Bronchial epithelial cell (primary cell): ENCODE measurements around the gene SDK2. TPM values are rescaled to one million over a fixed set of nuclear protein-coding genes. Genes with fewer than 3 reads are reported as not detected.

Experiments used
- DNase-seq: peaks from one replicate; pipeline ENCODE4 v3.0.0-alpha.2; 2010; ENCODE audit warnings: low read depth
- FAIRE-seq: peaks from 2 replicates; lab custom pipeline; 2011; peaks lifted over from hg19 to GRCh38; lab: Jason Lieb, UNC
- H3K27me3 ChIP-seq: 2 replicates; pipeline ENCODE4 v1.5.1; 2011; ENCODE audit warnings: low read length; ENCODE audit not compliant: control insufficient read depth, insufficient read depth
- H3K36me3 ChIP-seq: 2 replicates; pipeline ENCODE4 v1.5.1; 2011; ENCODE audit warnings: low read length; ENCODE audit not compliant: control insufficient read depth, insufficient read depth
- H3K4me3 ChIP-seq: 2 replicates; pipeline ENCODE4 v1.5.1; 2011; ENCODE audit warnings: mild to moderate bottlenecking, low read depth, low read length, control low read depth
- total RNA-seq: library from RNA; depleted of rRNA; stranded (reverse); fragments of >200 nt; gene quantifications from 2 replicates; pipeline ENCODE4 v1.2.1, GENCODE V29; 2014
- TF ChIP-seq, protein P1 (sequence below): IDR thresholded peaks from 2 replicates; pipeline ENCODE4 v1.5.1; 2011; ENCODE audit warnings: mild to moderate bottlenecking, moderate library complexity, low read length, control low read depth, inconsistent platforms; ENCODE audit not compliant: insufficient read depth, severe bottlenecking

Gene SDK2
- total RNA-seq, 1 donor from 2014 or later, result 2.1 TPM

DNA sequence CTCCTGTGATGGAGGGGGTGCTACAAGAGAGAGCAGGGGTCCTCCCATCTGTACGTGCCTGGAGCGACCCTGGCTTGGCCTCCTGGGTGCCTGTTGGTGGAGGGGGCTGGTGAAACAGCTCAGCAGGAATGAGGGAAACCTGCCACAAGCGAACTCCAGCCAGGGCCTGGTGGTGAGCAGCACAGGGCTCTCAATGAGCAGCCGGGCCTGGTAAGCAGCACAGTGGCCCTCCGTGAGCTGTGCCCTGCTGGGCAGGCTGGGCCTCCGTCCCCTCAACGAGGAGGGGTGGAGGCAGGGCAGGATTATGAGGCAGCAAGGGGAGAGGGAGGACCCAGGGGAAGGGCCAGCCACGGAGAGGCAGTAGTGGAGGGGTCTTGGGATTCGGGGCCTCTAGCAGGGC, 101.9 kb downstream of the SDK2 start:
- TF ChIP-seq, protein P1, sequence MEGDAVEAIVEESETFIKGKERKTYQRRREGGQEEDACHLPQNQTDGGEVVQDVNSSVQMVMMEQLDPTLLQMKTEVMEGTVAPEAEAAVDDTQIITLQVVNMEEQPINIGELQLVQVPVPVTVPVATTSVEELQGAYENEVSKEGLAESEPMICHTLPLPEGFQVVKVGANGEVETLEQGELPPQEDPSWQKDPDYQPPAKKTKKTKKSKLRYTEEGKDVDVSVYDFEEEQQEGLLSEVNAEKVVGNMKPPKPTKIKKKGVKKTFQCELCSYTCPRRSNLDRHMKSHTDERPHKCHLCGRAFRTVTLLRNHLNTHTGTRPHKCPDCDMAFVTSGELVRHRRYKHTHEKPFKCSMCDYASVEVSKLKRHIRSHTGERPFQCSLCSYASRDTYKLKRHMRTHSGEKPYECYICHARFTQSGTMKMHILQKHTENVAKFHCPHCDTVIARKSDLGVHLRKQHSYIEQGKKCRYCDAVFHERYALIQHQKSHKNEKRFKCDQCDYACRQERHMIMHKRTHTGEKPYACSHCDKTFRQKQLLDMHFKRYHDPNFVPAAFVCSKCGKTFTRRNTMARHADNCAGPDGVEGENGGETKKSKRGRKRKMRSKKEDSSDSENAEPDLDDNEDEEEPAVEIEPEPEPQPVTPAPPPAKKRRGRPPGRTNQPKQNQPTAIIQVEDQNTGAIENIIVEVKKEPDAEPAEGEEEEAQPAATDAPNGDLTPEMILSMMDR, result no peak
- FAIRE-seq, result no peak
- H3K27me3 ChIP-seq, result no peaks in the 10 kb centered on the region

DNA sequence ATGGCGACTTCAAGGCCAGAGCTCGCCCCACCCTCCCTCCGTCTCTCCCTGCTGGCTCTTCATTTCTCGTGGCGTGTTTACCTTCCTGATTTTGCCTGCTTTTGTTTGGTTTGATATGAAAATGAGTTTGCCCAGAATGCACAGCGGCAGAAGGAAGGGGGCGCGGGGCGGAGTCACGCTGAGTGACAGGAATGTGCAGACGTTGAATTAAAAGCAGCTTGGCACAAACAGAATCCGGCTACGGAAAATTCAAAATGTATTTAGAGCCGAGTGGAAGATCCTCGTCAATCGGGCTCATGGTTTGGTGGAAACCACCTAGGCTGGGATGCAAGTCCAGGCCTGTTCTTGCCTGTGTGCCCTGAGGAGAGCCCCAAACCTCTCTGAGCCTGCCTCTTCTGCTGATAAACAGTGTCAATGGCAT, 102.7 kb downstream of the SDK2 start:
- Histone ChIP-seq H3K27me3 (no peaks in the 10 kb centered on the region), H3K4me3 (peak overlapping the region; percentile 9), H3K36me3 (no peaks in the 10 kb centered on the region)
- peak; percentile 68 for DNase-seq
- TF ChIP-seq, protein P1, result no peak
- FAIRE-seq, result no peak

More for the DNA sequence above, 101.9 kb downstream of the SDK2 start:
- DNase-seq, result no peak
- H3K36me3 ChIP-seq, result no peaks in the 10 kb centered on the region
- H3K4me3 ChIP-seq, result no peak overlapping the region

DNA sequence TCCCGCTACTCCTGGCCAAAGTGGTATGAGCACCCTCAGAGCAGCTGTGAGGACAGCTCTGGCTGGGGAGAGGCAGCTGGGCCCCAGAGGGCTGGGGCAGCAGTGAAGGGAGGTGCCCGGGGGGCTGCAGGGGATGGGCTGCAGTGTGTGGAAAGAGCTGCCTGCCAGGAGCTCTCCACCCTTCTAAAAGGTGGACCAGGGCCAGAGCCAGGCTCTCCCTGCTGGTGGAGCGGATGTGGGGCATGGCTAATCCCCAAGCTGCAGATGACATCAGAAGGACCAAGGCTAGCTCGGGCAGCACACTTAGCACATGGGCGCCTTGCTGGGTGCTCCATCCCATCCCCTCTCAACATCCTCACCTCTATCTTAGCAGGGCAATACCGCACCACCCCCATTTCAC, 103.1 kb downstream of the SDK2 start:
- peak overlapping the region; percentile 9 for H3K4me3 ChIP-seq
- FAIRE-seq (no peak), DNase-seq (peak; percentile 62)
- no peaks in the 10 kb centered on the region for H3K36me3 ChIP-seq
- no peaks in the 10 kb centered on the region for H3K27me3 ChIP-seq
- TF ChIP-seq, protein P1, result peak; percentile 28

DNA sequence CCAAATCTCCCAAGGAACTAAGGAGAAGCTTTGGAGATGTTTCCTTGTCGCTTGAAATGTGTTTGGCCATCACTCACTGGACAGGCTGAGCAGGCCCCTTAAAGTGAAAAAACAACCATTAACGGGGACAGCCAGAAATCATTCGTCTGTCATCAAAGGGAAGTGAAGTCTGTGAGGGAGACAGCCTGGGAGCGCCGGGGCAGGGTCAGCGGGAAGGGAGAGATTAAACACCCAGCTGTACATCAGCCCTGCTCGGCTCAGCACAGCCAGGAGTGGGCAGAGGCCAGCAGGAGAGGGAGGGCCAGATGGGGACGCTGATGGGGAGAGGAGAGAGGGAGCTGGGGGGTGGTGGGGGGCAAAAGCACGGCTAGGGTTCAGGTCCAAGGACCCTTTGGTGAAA, 105.1 kb downstream of the SDK2 start:
- no peaks in the 10 kb centered on the region for H3K27me3 ChIP-seq
- H3K36me3 ChIP-seq, result no peaks in the 10 kb centered on the region
- FAIRE-seq, result peak; percentile 7
- TF ChIP-seq, protein P1, result no peak
- no peak overlapping the region for H3K4me3 ChIP-seq
- no peak for DNase-seq

DNA sequence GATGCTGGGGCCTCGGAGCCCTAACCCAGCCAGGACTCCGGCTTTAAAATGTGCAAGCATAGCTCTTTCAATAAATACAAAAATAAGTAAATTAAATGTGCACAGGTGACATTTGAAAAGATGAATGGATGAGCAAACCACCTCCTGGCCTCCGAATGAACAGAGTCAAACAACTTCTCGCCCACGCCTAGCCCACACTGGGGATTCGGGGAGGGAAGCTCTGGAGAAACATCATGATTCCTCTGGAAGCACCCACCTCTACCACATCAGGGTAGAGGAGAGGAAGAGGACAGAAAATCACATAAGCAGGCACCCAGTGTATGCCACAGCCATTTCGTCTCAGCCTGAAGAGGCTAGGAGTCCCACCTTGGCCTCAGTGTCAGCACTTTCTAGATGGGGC, 105.8 kb downstream of the SDK2 start:
- no peak overlapping the region for H3K4me3 ChIP-seq
- H3K27me3 ChIP-seq, result no peaks in the 10 kb centered on the region
- no peak for FAIRE-seq
- DNase-seq, result no peak
- H3K36me3 ChIP-seq, result no peaks in the 10 kb centered on the region
- TF ChIP-seq, protein P1, result no peak
